GM21360 (cell line): ENCODE measurements around the gene INHBB.
A peak's percentile ranks its signal among the peaks of the same experiment; 100 is the strongest.
"Not testable (repeated sequence)": the region's sequence is repeated elsewhere in the genome, so short reads cannot be mapped to it uniquely, and the experiment has no call there.

Experiments
- ATAC-seq: cut with Tn5 transposase; IDR thresholded peaks from one replicate; pipeline ENCODE4 v1.9.1; 2021; ENCODE audit warnings: mild to moderate bottlenecking, moderate library complexity; ENCODE audit not compliant: unreplicated experiment

Gene INHBB

GRCh38 chr2:120346026-120346666, at the start of gene INHBB:
Gene INHBB, plus strand, starts transcription at chr2:120346136. Its CDS starts 53 bp downstream, at chr2:120346189.
- no peak for ATAC-seq

GRCh38 chr2:120298173-120298835, 47.6 kb upstream of the INHBB start:
- no peak for ATAC-seq

GRCh38 chr2:120299004-120299403, 46.9 kb upstream of the INHBB start:
- ATAC-seq: no peak

GRCh38 chr2:120299561-120299960, 46.4 kb upstream of the INHBB start:
- no peak for ATAC-seq

- ATAC-seq: no peak
Measured at GRCh38 chr2:120300385-120300784, 45.6 kb upstream of the INHBB start.

GRCh38 chr2:120301284-120301683, 44.7 kb upstream of the INHBB start:
- no peak for ATAC-seq

- ATAC-seq: no peak
Measured at GRCh38 chr2:120302301-120302700, 43.6 kb upstream of the INHBB start.

- no peak for ATAC-seq
Measured at GRCh38 chr2:120303177-120303576, 42.8 kb upstream of the INHBB start.

- ATAC-seq: no peak
Measured at GRCh38 chr2:120305296-120305695, 40.6 kb upstream of the INHBB start.

- no peak for ATAC-seq
Measured at GRCh38 chr2:120305937-120306490, 39.9 kb upstream of the INHBB start.

GRCh38 chr2:120307482-120307881, 38.5 kb upstream of the INHBB start:
- ATAC-seq: no peak

GRCh38 chr2:120308038-120308910, 37.7 kb upstream of the INHBB start:
- no peak for ATAC-seq

GRCh38 chr2:120310136-120310535, 35.8 kb upstream of the INHBB start:
- peak; percentile 79 for ATAC-seq

- not testable (repeated sequence) for ATAC-seq
Measured at GRCh38 chr2:120310841-120311240, 35.1 kb upstream of the INHBB start.

- ATAC-seq: no peak
Measured at GRCh38 chr2:120312076-120312475, 33.9 kb upstream of the INHBB start.

- ATAC-seq: no peak
Measured at GRCh38 chr2:120312860-120313694, 32.9 kb upstream of the INHBB start.

- ATAC-seq: no peak
Measured at GRCh38 chr2:120313695-120314615, 32.0 kb upstream of the INHBB start.

GRCh38 chr2:120314690-120315366, 31.1 kb upstream of the INHBB start:
- no peak for ATAC-seq
